Fibroblast of lung (primary cell): ENCODE data around the gene FOXD3. TPM values are rescaled to one million over a fixed set of nuclear protein-coding genes. Genes with fewer than 3 reads are reported as not detected.
A peak's percentile ranks its signal among the peaks of the same experiment; 100 is the strongest.

Experiments
- DNase-seq, 2 donors: peaks; one replicate each; pipeline versions ENCODE4 v3.0.0 to v3.0.0-alpha.2; 2010; ENCODE audit warnings: low read depth in 2 of 2
- H2AFZ ChIP-seq: 2 replicates; pipeline ENCODE4 v1.5.1; 2012; ENCODE audit warnings: low read length, control low read depth, inconsistent platforms
- H3K27ac ChIP-seq: 2 replicates; pipeline ENCODE4 v1.5.1; 2011; ENCODE audit warnings: low read length, control low read depth; ENCODE audit not compliant: insufficient read depth
- H3K27me3 ChIP-seq: 2 replicates; pipeline ENCODE4 v1.5.1; 2011; ENCODE audit warnings: mild to moderate bottlenecking, low read length; ENCODE audit not compliant: control insufficient read depth, insufficient read depth
- H3K36me3 ChIP-seq: 2 replicates; pipeline ENCODE4 v1.5.1; 2011; ENCODE audit warnings: low read length; ENCODE audit not compliant: control insufficient read depth, insufficient read depth
- H3K4me1 ChIP-seq: 2 replicates; pipeline ENCODE4 v1.5.1; 2011; ENCODE audit warnings: low read length; ENCODE audit not compliant: control insufficient read depth, insufficient read depth; ENCODE audit errors: extremely low read depth
- H3K4me2 ChIP-seq: 2 replicates; pipeline ENCODE4 v1.5.1; 2011; ENCODE audit warnings: low read length, control low read depth; ENCODE audit not compliant: insufficient read depth; ENCODE audit errors: extremely low read depth
- H3K4me3 ChIP-seq, 4 experiments: fragments of 200-600 bp in 1 of 4; sonication (generic) in 1 of 4; replicated peaks in 1 of 4; 2 replicates each; pipeline ENCODE4 v1.5.1; 2011 to 2016; ENCODE audit warnings: low read length in 4 of 4, low read depth in 3 of 4, mild to moderate bottlenecking in 3 of 4, control low read depth in 2 of 4, inconsistent platforms in 1 of 4, mixed read lengths in 1 of 4; ENCODE audit not compliant: insufficient read depth in 1 of 4; ENCODE audit errors: control extremely low read depth in 1 of 4
- H3K79me2 ChIP-seq: 2 replicates; pipeline ENCODE4 v1.5.1; 2012; ENCODE audit warnings: mild to moderate bottlenecking, low read length, inconsistent platforms; ENCODE audit not compliant: control insufficient read depth, insufficient read depth
- H3K9ac ChIP-seq: 2 replicates; pipeline ENCODE4 v1.5.1; 2011; ENCODE audit warnings: mild to moderate bottlenecking, low read length, control low read depth; ENCODE audit not compliant: insufficient read depth
- H3K9me3 ChIP-seq: 2 replicates; pipeline ENCODE4 v1.5.1; 2012; ENCODE audit warnings: low read depth, low read length; ENCODE audit not compliant: control insufficient read depth, insufficient read depth
- H4K20me1 ChIP-seq: 2 replicates; pipeline ENCODE4 v1.5.1; 2011; ENCODE audit warnings: low read length; ENCODE audit not compliant: control insufficient read depth, insufficient read depth; ENCODE audit errors: extremely low read depth
- EZH2 ChIP-seq: IDR thresholded peaks from 2 replicates; pipeline ENCODE4 v1.5.1; 2012; ENCODE audit warnings: low read length, control low read depth, mild to moderate bottlenecking; ENCODE audit errors: missing control alignments
- polyA plus RNA-seq, 2 donors: library from polyadenylated mRNA; depleted of rRNA in 1 of 2; stranded (reverse) in 1 of 2; unstranded in 1 of 2; fragments of >200 nt; gene quantifications; 2 replicates each; pipeline ENCODE4 v1.2.1, GENCODE V29; 2011 to 2012; ENCODE audit warnings: missing spikeins in 1 of 2
- total RNA-seq: library from RNA; depleted of rRNA; stranded (reverse); fragments of >200 nt; gene quantifications from 2 replicates; pipeline ENCODE4 v1.2.1, GENCODE V29; 2014
- TF ChIP-seq, protein P1 (sequence below), 2 donors: IDR thresholded peaks in 1 of 2; conservative IDR thresholded peaks in 1 of 2; 1 replicate in 1 of 2; 2 replicates in 1 of 2; pipeline ENCODE4 v1.5.1; 2011 to 2012; ENCODE audit warnings: low read length in 2 of 2, control low read depth in 1 of 2, inconsistent platforms in 1 of 2, low read depth in 1 of 2, mild to moderate bottlenecking in 1 of 2

FOXD3 gene
- total and polyA plus RNA-seq, 2 donors (not counting 1 experiment from before 2014, with no cell fraction given), result not detected

GRCh38 chr1:63322944-63323864 lies 837 bp downstream of the FOXD3 start:
- H3K9ac ChIP-seq, result no peak overlapping the region
- peak overlapping the region; percentile 75 for H3K4me2 ChIP-seq
- no peaks in the 10 kb centered on the region for H3K36me3 ChIP-seq
- no peaks in the 10 kb centered on the region for H3K9me3 ChIP-seq
- peak overlapping the region in 1 of 4 experiments; percentile 53 for H3K4me3 ChIP-seq
- H3K79me2 ChIP-seq, result no peaks in the 10 kb centered on the region
- peak in 1 of 2 donors; percentile 9 for DNase-seq
- no peak overlapping the region for H3K27ac ChIP-seq
- TF ChIP-seq, protein P1, sequence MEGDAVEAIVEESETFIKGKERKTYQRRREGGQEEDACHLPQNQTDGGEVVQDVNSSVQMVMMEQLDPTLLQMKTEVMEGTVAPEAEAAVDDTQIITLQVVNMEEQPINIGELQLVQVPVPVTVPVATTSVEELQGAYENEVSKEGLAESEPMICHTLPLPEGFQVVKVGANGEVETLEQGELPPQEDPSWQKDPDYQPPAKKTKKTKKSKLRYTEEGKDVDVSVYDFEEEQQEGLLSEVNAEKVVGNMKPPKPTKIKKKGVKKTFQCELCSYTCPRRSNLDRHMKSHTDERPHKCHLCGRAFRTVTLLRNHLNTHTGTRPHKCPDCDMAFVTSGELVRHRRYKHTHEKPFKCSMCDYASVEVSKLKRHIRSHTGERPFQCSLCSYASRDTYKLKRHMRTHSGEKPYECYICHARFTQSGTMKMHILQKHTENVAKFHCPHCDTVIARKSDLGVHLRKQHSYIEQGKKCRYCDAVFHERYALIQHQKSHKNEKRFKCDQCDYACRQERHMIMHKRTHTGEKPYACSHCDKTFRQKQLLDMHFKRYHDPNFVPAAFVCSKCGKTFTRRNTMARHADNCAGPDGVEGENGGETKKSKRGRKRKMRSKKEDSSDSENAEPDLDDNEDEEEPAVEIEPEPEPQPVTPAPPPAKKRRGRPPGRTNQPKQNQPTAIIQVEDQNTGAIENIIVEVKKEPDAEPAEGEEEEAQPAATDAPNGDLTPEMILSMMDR (conservative IDR thresholded peaks at IDR 0.05 in 1 of 2, IDR thresholded peaks at IDR 0.05 in 1 of 2; ENCODE audit: low read depth in 1 of 2, low read length in 2 of 2), result no peak
- peak; percentile 100 for TF ChIP-seq EZH2
- no peak overlapping the region for H2AFZ ChIP-seq
- H3K4me1 ChIP-seq, result no peaks in the 10 kb centered on the region
- peaks cover 93% of the 10 kb centered on the region for H3K27me3 ChIP-seq
- no peaks in the 10 kb centered on the region for H4K20me1 ChIP-seq

DNA sequence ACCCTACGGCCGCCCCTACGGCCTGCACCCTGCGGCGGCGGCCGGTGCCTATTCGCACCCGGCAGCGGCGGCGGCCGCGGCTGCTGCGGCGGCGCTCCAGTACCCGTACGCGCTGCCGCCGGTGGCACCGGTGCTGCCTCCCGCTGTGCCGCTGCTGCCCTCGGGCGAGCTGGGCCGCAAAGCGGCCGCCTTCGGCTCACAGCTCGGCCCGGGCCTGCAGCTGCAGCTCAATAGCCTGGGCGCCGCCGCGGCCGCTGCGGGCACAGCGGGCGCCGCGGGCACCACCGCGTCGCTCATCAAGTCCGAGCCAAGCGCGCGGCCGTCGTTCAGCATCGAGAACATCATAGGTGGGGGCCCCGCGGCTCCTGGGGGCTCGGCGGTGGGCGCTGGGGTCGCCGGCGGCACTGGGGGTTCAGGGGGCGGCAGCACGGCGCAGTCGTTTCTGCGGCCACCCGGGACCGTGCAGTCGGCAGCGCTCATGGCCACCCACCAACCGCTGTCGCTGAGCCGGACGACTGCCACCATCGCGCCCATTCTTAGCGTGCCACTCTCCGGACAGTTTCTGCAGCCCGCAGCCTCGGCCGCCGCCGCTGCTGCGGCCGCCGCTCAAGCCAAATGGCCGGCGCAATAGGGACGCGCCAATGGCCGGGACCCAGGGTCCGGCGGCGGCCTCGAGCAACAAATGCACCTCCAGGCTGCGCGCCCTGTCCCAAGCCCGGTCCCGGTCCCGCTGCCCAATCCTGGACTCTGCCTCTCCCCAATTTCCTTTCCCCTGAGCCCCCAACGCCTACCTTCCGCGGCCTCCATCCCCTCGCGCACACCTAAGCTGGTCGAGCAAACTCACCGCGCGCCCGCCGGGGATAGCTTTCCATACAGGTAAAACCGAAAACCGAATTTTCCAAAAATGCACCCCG lies 1.8 kb downstream of the FOXD3 start:
- no peak overlapping the region for H3K27ac ChIP-seq
- no peak overlapping the region for H3K9ac ChIP-seq
- peak; percentile 98 for TF ChIP-seq EZH2
- TF ChIP-seq, protein P1 (conservative IDR thresholded peaks at IDR 0.05 in 1 of 2, IDR thresholded peaks at IDR 0.05 in 1 of 2; ENCODE audit: low read depth in 1 of 2, low read length in 2 of 2), result no peak
- no peak for DNase-seq
- H3K9me3 ChIP-seq, result no peaks in the 10 kb centered on the region
- no peak overlapping the region for H3K4me2 ChIP-seq
- no peaks in the 10 kb centered on the region for H3K4me1 ChIP-seq
- no peak overlapping the region for H2AFZ ChIP-seq
- peaks cover 93% of the 10 kb centered on the region for H3K27me3 ChIP-seq
- no peaks in the 10 kb centered on the region for H4K20me1 ChIP-seq
- H3K4me3 ChIP-seq, result no peak overlapping the region
- H3K36me3 ChIP-seq, result no peaks in the 10 kb centered on the region
- H3K79me2 ChIP-seq, result no peaks in the 10 kb centered on the region

DNA sequence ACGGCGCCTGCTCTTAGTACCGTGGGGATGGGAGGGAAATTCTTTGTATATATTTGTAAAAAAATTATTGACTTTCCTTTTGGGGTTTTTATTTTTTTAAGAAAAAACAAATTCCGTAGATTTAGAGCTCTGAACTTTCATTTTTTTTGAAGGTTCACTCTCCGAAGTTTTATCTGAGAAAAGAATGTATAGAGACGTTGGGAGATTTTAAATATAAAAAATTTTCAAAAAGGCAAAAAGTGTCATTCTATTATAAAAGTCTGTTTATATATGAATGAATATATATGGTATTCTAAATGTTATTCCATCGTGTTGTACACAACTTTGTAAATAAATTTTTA lies 2.4 kb downstream of the FOXD3 start:
- Histone ChIP-seq H2AFZ (no peak overlapping the region), H3K9ac (no peak overlapping the region), H3K4me1 (no peaks in the 10 kb centered on the region), H3K27ac (no peak overlapping the region), H3K4me3 (no peak overlapping the region), H3K27me3 (peaks cover 93% of the 10 kb centered on the region), H4K20me1 (no peaks in the 10 kb centered on the region), H3K79me2 (no peaks in the 10 kb centered on the region), H3K4me2 (no peak overlapping the region), H3K36me3 (no peaks in the 10 kb centered on the region), H3K9me3 (no peaks in the 10 kb centered on the region)
- DNase-seq, result peak in 1 of 2 donors; percentile 5
- no peak for TF ChIP-seq EZH2
- TF ChIP-seq, protein P1 (conservative IDR thresholded peaks at IDR 0.05 in 1 of 2, IDR thresholded peaks at IDR 0.05 in 1 of 2; ENCODE audit: low read depth in 1 of 2, low read length in 2 of 2), result no peak
